ENCODE data around the gene PTPRH.
"Not testable (repeated sequence)": the region's sequence is repeated elsewhere in the genome, so short reads cannot be mapped to it uniquely, and the experiment has no call there.

PTPRH gene

DNA sequence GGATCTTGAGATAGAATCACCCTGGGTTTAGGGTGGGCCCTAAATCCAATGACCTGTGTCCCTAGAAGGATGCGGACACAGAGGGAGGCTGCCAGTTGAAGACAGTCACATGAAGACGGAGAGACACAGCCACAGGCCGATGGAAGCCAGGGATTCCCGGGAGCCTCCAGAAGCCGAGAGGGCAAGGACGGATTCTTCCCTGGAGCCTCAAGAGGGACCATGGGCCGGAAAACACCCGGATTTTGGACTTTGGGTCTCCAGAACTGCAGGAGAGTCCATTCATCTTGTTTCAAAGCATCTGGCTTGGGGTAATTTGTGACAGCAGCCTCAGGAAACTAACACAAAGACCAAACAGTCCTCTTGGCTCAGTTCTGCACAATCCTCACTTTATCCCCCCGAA lies 17.0 kb upstream of the PTPRH start:
- DNase-seq: no peak

DNA sequence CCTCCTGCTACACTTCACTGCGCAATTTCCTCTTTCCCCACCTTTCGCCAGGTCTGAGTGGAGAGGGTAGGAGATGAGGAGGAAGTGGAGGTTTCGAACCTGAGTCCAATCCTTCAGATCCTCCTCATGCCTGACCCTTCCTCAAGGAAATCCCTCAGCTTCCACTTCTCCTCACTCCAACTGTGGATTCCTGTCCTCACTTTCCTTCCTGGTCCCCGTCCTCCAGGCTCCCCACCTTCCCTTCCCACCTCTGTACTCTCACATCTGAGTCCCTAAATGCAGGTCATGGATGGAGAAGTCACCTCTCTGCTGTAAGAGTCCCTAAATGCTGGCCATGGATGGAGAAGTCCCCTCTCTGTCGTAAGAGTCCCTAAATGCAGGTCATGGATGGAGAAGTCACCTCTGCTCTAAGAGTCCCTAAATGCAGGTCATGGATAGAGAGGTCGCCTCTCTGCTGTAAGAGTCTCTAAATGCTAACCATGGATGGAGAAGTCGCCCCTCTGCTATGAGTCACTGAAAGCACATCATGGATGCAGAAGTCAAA lies 16.2 kb upstream of the PTPRH start:
- DNase-seq: no peak

DNA sequence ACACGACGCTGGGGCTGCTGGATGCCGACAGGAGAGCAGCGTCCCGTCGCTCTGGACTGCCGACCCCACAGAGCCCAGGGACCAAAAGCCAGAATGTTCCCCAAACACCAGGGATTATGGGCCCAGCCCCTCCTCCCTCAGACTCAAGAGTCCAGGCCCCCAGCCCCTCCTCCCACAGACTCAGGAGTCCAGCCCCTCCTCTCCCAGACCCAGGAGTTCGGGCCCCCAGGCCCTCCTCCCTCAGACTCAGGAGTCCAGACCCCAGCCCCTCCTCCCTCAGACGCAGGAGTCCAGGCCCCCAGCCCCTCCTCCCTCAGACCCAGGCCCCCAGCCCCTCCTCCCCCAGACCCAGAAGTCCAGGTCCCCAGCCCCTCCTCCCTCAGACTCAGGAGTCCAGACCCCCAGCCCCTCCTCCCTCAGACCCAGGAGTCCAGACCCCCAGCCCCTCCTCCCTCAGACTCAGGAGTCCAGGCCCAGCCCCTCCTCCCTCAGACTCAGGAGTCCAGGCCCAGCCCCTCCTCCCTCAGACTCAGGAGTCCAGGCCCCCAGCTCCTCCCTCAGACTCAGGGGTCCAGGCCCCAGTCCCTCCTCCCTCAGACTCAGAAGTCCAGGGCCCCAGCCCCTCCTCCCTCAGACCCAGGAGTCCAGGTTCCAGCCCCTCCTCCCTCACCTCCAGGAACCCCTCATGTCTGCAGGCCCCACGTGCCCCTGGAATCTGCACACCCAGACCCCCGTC lies 15.5 kb upstream of the PTPRH start:
- DNase-seq: not testable (repeated sequence)

DNA sequence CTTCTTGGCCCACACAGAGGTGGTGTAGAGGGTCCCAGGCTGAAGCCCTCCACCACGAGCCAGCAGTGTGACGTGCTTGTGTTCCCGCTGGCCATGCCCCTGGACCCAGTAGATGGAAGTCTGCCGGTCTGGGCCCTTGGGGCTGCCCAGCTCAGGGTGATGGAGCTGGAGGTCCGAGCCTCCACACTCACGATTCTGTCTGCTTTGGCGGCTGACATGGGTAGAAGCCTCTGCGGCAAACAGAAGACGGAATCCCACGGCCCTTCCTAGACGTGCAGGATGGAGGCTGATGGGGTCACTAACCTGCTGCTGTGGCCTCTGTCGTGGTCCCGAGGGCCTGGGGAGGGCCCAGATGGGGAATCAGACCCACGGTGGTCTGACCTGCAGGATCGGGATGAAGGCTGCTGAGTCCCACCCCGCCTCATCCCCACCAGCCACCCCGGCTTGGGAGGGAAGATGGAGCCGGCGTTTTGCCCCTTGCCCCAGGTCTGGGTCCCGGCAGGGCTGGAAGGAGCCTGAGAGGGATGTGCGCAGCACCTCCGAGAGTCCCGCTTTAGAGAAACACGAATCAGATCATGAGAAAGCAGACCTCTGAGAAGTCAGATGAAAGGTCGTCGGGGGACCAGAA lies 14.9 kb upstream of the PTPRH start:
- no peak for DNase-seq

DNA sequence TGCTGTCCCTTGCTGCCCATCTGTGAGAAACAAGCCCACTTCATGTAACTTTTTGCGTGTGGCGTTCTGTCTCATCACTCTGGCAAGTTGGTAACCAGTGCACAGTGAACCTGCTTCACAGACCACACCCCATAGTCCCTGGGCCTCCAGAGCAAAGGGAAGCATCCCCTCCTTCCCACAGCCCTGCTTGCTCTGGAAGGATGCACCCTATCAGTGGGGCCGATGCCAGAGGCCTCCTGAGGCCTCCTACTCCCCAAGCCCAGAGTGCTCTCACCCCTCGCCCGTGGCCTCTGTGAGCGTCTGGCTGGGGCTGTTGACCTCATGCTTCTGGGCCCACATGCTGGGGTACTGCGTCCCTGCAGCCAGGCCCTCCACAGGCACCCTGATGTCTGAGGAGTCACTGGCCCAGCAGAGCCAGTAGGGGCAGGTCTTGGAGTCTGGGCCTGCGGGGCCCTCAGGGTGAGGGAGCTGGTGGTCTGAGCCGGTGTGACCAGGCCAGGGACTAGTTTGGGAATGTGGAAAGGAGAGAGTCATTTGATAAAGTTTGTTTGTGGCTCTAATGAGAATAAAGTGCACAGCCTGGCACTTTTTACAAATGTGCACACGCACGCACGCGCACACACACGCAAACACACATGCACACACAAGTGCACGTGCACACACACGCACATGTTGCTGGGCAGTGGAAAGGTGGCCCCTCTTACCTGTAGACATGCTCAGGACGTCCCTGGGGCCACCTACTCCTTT lies 14.2 kb upstream of the PTPRH start:
- DNase-seq: no peak

DNA sequence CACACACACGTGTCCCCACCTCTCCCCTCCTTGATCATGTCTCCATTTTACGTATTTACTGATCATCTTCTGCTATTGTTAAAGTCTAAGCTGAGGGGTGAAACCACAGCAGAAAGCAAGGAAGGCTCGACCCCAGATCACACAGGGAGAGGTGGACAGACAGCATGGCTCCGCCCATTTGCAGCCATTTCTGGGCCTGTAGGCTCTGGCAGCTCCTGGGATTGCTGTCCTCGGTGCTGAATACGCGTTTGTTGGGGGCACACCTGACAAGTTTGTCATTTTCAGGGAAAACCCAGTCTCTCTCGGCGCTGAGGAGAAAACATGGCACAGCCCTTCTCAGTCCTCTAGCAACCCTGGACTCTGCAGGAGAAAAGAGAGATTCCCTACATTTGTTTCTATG lies 11.2 kb upstream of the PTPRH start:
- no peak for DNase-seq

DNA sequence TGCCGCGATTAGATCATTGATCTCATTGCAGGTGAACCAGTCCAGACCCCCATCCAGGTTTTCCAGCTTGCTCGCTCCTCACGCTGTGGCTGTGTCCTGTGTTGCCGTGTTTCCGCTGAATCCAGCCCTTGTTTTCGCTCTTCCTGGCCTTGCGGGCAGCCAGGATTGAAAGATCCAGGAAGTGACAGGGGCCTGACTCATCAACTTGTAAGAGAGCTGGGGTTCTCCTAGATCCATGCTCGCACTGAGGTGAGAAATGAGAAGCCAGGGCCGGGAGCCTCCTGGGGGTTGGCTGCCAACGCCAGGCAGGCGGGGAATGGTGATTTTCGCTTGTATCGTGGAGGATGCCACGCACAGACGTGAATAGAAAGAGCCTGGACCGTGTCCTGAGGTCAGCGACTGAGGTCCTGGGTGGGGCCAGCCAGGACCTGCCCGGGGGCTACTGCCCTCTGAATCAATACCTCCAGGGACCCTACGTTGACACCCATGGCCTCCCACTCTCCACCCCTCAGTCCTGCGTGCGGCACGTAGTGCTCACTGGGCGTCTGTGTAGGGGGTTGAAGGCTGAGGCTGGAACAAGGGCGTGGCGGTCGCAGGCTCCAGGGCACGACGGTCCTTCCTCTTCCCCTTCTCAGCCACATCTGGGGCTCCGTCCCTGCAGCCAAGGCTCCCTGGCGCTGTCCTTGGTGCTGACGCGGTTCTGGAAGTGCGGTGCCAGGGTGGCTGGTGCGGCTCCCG lies 7.3 kb upstream of the PTPRH start:
- peak; percentile 51 for DNase-seq

DNA sequence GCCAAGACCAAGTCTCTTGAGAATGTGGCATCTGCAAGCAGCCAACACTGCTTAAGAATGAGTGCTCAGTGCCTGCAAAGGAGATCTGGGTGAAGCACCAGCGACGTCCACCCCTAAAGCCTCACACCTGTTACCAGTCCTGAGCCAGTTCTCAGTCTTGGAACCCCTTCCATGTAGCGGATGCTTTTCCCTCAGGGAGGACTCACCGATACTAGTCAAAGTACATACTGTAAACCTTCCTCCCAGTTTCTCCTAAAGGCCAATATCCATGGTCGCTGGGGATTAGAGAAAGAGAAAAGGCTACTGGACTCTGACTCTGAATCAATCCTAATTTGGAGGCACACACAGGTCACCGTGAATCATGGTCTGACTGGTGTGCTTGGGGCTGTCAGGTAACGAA lies 4.2 kb upstream of the PTPRH start:
- DNase-seq: no peak

DNA sequence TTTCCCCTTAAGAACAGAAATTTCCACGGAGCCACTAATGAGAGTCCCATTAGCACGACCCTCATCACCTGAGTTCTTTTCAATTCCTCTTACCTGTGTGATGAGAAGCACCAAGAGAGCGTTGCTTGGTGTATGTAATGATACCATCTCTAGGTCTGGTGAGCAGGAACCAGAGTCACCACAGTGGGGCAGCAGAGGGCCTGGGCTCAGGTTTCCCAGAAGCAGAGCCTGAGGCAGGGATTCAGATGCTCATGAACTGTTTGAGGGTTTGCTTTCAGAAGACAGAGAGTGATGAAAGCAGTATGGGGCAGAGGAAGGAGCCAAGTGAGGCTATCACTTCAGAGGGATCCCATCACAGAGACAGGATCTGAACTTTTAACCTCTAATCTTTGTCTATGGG lies 3.1 kb upstream of the PTPRH start:
- peak; percentile 52 for DNase-seq

DNA sequence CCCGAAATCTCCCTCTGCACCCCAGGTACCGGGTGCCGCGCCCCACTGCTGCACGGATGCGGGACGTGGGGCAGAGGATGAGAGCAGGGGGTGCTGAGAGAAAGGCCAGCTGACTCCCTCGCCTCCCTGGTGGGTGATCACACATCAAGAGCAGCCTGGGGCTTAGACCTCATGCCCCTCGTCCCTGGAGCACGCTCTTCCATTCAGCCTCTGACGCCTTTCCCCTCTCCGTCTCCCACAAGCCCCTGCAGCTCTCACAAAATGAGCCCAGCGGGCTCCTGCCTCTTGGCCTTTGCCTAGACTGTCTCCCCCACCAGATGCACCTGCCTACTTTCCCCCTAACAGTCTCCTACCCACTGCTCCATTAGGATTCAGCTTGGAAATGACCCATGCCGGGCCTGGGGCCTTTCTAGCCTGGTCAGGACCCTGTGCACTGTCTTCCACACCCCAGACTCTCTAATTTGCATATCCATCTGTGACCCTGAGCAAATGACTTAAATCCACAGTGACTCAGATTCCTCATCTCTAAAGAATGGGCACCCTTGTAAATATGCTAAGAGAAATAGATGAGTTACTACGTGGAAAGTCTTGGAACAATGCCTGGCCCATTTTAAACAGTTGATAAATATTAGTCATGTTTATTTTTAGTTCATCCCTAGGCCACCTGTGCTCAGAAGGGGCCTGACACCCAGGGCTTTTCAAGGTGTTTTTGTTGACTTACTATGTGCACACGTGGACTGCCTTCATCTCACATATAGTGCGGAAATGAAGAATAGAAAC lies 582 bp upstream of the PTPRH start:
- DNase-seq: no peak

DNA sequence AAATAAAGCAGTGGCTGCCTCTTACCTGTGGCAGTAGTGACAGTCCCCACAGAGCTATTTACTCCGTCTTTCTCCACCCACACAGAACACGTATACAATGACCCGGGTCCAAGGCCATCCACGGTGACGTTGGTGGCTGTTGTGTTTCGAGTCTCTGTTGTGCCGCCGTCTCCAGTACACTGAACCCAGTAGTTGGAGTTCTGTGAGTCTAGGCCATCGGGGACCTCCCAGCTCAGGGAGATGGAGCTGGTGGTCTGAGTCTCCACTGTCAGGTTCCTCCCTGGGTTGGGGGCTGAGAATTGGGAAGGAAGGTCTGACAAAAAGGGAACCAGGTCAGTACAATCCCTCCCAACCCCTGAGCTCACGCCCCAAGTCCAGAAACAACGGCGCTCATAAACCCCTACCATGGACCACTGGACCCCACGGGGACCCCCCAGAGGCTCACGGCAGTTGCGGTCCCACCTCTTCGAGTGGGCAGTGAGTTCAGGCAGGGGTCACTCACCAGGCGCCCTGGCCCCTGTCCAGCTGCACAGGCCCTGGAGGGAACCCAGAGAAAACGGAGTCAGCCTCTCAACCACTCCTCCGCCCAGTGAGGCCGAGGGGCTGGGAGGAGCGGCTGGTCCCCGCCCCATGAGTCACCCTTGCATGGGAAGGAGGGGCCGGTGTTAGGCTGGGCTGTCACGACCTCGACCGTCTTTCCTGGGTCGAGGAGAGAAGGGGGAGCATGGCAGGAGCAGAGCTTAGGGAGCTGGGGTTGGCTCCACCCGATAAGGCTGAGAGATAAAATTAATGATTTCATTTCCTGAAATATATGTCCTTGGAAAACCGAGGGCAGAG lies 2.4 kb downstream of the PTPRH start:
- peak; percentile 54 for DNase-seq

DNA sequence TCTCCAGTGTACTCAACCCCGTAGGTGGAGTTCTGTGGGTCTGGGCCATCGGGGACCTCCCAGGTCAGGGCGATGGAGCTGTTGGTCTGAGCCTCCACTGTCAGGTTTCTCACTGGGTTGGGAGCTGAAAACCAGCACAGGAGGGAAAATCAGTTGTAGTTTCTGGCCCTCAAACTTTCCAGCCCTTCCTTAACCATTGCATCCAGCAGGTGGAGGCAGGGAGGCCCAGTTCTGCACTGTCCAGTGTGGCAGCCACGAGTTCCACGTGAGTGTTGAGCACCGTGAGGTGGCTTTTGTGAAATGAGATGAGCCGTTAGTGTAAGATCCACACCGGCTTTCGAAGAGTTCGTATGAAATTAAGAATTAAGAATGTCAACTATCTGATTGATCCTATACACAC lies 7.1 kb downstream of the PTPRH start:
- not testable (repeated sequence) for DNase-seq

DNA sequence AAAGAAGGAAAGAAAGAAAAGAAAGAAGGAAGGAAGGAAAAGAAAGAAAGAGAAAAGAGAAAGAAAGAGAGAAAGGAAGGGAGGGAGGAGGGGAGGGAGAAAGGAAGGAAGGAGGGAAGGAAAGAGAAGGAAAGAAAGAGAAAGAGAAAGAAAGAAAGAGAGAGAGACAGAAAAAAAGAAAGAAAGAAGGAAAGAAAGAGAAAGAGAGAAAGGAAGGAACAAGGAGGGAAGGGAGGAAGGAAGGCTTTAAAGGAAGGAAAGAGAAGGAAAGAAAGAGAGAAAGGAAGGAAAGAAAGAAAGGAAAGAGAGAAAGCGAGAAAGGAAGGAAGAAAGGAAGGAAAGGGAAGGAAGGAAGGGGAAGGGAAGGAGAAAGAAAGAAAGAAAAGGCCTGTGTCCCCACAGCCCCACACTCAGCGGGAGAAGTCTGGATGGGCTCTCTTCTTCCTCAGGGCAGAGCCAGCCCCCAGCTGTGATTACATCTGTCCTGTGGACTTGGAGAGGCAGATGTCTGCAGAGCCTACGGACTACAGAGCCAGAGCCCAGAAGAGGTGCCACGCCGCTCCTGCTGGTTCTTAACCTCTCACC lies 9.6 kb downstream of the PTPRH start:
- DNase-seq: no peak

DNA sequence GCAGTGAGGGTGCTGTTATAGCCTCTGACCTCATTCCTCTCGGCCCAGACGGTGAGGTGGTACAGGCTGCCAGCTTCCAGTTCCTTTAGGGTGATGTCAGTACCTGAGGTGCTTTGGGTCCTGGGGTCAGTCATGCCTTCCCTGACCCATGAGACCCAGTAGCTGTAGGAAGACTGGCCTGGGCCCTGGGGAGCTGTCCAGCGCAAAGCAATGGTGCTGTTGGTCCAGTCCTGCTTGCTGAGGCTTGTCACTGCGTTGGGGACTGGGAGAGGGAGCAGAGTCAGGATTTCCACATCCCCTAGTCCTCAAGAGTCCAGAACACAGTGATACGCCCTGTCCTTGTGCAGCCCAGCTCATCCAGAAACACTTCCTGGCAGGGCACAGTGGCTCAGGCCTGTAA lies 10.7 kb downstream of the PTPRH start:
- DNase-seq: no peak

DNA sequence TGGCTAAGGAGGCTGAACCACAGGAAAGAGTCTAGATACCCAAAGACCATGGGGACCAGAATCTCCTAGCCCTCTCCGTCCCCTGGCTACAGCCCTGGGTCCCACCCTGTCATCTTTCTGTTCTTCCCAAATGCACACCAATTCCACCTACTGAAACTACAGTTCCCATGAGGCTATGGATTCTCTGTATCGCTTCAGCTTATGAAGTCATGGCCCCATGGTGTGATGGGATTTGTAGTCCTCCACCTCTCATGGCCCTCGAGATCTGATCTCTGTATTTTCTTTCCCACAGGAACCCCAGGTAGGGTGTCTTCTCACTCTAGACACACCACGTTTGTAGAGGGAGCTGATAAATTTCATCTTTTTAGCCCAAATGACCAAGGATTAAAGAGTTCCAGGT lies 11.8 kb downstream of the PTPRH start:
- no peak for DNase-seq

DNA sequence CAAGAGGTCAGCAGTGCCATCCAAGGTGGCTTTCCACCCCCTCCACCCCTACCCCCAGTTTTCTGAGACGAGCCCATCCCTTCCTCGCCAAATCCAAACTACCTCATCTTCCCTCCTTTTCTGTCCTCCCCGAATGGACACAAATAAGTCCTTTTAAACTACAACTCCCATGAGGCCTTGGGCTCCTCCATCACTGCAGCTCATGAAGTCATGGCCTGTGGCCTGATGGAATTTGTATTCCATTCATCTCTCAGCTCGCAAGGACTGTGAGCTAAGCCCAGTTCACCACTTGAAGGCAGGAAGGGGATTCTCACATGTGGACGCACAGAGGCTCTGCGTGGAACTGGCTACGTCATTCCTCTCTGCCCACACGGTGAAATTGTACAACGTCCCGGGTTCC lies 12.5 kb downstream of the PTPRH start:
- no peak for DNase-seq

DNA sequence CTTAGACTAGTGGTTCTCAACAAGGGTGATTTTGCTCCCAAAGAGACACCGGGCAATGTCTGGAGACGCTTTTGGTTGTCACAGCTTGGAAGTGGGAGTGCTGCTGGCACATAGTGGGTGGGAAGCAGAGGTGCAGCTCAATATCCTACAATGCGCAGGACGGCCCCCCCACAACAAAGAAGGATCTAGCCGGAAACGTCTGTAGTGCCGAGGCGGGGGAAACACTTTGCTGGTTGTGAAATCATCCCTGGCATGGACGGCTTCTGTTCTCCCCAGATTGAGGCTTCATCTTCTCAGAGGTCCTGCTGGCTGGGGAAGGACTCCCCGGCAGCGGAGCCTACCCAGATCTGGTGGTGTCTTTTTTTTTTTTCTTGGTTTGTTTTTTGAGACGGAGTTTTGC lies 15.8 kb downstream of the PTPRH start:
- DNase-seq: no peak

DNA sequence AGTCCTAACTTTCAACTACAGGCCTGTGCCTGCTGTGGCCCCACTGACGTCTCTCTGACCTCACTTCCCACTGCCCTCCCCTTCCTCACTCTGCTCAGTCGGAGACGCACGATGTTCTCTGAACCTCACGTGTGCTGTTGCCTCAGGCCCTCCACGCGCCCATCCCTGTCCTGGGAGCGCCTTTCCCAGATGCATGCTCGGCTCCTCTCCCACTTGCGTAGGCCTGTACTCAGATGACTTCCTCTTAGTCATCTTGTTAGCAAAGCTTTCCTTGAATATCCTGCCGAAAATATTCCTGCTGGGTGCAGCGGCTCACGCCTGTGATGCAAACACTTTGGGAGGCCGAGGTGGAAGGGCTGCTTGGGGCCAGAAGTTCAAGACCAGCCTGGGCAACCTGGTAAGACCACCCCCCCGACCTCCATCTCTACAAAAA lies 19.9 kb downstream of the PTPRH start:
- DNase-seq: no peak

DNA sequence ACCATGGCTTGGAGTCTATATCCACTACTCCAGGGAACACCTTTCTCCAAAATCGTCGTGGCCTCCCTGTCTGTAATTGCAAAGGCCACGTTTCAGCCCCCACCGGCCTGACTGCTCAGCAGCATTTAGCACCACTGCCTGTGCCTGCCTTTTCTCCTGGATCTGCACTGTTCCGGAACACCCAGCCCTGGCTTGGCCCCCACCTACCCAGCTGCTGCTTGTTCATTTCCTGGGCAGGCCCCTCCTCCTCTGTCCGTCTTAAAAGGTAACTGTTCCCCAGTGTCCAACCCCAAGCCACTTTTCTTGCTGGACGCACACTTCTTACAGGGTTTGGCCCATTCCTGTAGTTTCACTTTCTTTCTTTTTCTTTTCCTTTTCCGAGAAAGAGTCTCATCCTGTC lies 20.7 kb downstream of the PTPRH start:
- DNase-seq: no peak

DNA sequence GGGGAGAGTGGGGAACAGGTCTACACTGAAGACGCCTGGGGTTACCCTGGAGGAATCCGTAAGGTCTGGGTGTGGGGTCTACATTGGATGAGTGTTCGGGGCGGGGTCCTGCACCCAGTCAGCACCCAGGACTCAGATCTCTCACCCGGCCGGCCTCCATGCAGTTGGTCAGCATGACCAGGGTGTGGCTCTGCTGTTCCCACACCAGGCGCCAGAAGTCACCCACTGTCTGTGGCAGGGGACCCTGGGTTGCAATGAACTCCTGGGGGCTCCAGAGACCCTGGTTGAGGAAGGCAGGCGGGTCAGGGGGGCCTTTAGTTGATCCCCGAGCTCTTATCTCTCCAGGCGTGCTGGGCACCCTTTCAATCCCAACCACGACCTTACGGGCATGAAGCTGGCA lies 23.2 kb downstream of the PTPRH start:
- no peak for DNase-seq

DNA sequence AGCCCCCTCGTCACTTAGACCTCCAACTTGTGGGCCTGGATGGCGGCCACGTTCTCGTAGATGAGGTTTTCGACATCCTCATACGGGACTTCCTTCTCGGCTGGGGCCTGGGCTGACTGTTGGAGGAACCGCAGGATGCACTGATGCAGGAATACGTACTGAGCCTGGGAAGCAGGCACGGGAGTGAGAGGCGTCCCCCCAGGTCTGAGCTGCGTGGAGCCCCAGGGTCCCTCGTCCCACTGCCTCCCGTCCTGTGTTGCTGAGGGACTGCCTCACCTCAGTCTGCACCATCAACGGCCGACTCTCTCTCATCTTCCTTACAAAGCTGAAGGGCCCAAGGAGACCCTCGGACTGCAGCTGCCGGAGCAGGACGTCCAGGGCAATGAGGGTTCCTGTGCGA lies 27.6 kb downstream of the PTPRH start:
- no peak for DNase-seq

Data from stimulated activated CD4-positive, alpha-beta T cell treated with anti-CD3 and anti-CD28 coated beads, Interleukin-4, amount 100 ng/mL, for 1 hour (primary cell).